Neural cell (in vitro differentiated cells): Measurements from ENCODE around the gene PAK5.

Experiments used
- CTCF ChIP-seq: fragments of 450-650 bp; IDR thresholded peaks from 2 replicates; pipeline ENCODE4 v1.5.1; 2014; ENCODE audit warnings: antibody characterized with exemption, mild to moderate bottlenecking, moderate library complexity; ENCODE audit not compliant: poor library complexity, severe bottlenecking
- EP300 ChIP-seq: fragments of 450-650 bp; conservative IDR thresholded peaks from 2 replicates; pipeline ENCODE4 v1.6.1; 2014; ENCODE audit warnings: antibody characterized with exemption, mild to moderate bottlenecking, moderate library complexity; ENCODE audit not compliant: poor library complexity, severe bottlenecking
- MXI1 ChIP-seq: fragments of 450-650 bp; conservative IDR thresholded peaks from 2 replicates; pipeline ENCODE4 v1.6.1; 2014; ENCODE audit warnings: antibody characterized with exemption, mild to moderate bottlenecking; ENCODE audit not compliant: poor library complexity, severe bottlenecking
- SMC3 ChIP-seq: fragments of 450-650 bp; conservative IDR thresholded peaks from 2 replicates; pipeline ENCODE4 v1.6.1; 2014; ENCODE audit warnings: antibody characterized with exemption, mild to moderate bottlenecking, moderate library complexity; ENCODE audit not compliant: poor library complexity
- TAF1 ChIP-seq: IDR thresholded peaks from 2 replicates; pipeline ENCODE4 v1.6.1; 2012; ENCODE audit warnings: low read depth

GRCh38 chr20:9808166-9808565 lies 30.7 kb downstream of the PAK5 start:
- TF ChIP-seq CTCF: no peak
- TF ChIP-seq MXI1: no peak
- no peak for TF ChIP-seq SMC3
- no peak for TF ChIP-seq TAF1
- no peak for TF ChIP-seq EP300
